ENCODE measurements around the gene SHISA9.
A peak's percentile ranks its signal among the peaks of the same experiment; 100 is the strongest.

SHISA9 gene

GRCh38 chr16:12899529-12900143, 1.8 kb upstream of the SHISA9 start:
- no peak overlapping the region for H3K4me3 ChIP-seq
- H3K27ac ChIP-seq, result no peak overlapping the region
- no peak for DNase-seq (ENCODE audit: low spot score)
- no peak for TF ChIP-seq CTCF (IDR thresholded peaks at IDR 0.05)

GRCh38 chr16:12900156-12900555, 1.2 kb upstream of the SHISA9 start:
- no peak overlapping the region for H3K4me3 ChIP-seq
- no peak overlapping the region for H3K27ac ChIP-seq
- DNase-seq (ENCODE audit: low spot score), result no peak
- TF ChIP-seq CTCF (IDR thresholded peaks at IDR 0.05), result no peak

GRCh38 chr16:12900599-12901203, 697 bp upstream of the SHISA9 start:
- TF ChIP-seq CTCF (IDR thresholded peaks at IDR 0.05), result no peak
- no peak overlapping the region for H3K27ac ChIP-seq
- DNase-seq (ENCODE audit: low spot score), result no peak
- no peak overlapping the region for H3K4me3 ChIP-seq

GRCh38 chr16:12901204-12901596, 198 bp upstream of the SHISA9 start:
- H3K27ac ChIP-seq, result no peak overlapping the region
- DNase-seq (ENCODE audit: low spot score), result no peak
- TF ChIP-seq CTCF (IDR thresholded peaks at IDR 0.05), result no peak
- peak overlapping the region; percentile 62 for H3K4me3 ChIP-seq

- no peak for TF ChIP-seq CTCF (IDR thresholded peaks at IDR 0.05)
- peak overlapping the region; percentile 62 for H3K4me3 ChIP-seq
- DNase-seq (ENCODE audit: low spot score), result no peak
- no peak overlapping the region for H3K27ac ChIP-seq
Observed at GRCh38 chr16:12902511-12903372, 1.3 kb downstream of the SHISA9 start.

GRCh38 chr16:12903407-12904328, 2.3 kb downstream of the SHISA9 start:
- TF ChIP-seq CTCF (IDR thresholded peaks at IDR 0.05), result no peak
- DNase-seq (ENCODE audit: low spot score), result no peak
- Histone ChIP-seq H3K27ac (no peak overlapping the region), H3K4me3 (peak overlapping the region; percentile 62)
